Measurements from ENCODE around the gene CACNA1A. TPM values are rescaled to one million over a fixed set of nuclear protein-coding genes. Genes with fewer than 3 reads are reported as not detected.

The CACNA1A gene
- total RNA-seq, 4 donors from 2014 or later, result 1.1 TPM; not detected in 3

DNA sequence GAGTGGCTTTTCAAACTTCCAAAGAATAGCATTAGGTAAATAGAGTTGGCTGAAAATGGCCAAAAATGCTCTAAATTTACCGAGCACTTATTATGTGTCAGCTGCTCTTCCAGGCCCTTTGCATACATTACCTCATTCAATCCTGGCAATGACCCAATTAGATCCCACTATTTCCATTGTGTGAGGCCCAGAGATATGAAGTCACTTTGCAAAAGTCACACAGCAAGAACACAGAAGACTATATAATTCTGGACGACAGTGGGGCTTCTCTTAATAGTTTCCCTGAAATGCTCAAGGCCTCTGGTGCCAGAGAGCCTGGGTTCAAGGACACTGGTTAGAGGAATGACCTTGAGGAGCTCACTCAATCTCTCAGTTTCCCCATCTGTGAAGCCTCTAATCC lies 209.3 kb downstream of the CACNA1A start:
- WGBS, 2 donors, result 64 to 71% methylated on average over 2 of the region's 2 CpGs
- no peak overlapping the region for H3K27ac ChIP-seq
- H3K4me1 ChIP-seq, result peaks cover 0 to 7% (median 0%) of the 10 kb centered on the region in 3 donors
- TF ChIP-seq POLR2A (IDR thresholded peaks at IDR 0.05), result no peak
- TF ChIP-seq, protein P1, sequence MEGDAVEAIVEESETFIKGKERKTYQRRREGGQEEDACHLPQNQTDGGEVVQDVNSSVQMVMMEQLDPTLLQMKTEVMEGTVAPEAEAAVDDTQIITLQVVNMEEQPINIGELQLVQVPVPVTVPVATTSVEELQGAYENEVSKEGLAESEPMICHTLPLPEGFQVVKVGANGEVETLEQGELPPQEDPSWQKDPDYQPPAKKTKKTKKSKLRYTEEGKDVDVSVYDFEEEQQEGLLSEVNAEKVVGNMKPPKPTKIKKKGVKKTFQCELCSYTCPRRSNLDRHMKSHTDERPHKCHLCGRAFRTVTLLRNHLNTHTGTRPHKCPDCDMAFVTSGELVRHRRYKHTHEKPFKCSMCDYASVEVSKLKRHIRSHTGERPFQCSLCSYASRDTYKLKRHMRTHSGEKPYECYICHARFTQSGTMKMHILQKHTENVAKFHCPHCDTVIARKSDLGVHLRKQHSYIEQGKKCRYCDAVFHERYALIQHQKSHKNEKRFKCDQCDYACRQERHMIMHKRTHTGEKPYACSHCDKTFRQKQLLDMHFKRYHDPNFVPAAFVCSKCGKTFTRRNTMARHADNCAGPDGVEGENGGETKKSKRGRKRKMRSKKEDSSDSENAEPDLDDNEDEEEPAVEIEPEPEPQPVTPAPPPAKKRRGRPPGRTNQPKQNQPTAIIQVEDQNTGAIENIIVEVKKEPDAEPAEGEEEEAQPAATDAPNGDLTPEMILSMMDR (IDR thresholded peaks at IDR 0.05), result no peak
- no peaks in the 10 kb centered on the region for H3K36me3 ChIP-seq
- H3K4me3 ChIP-seq, result no peak overlapping the region
- intact Hi-C loops (cut with DNase I), result no loop called here
- no peak for DNase-seq
- peaks cover 0 to 44% (median 4%) of the 10 kb centered on the region in 4 donors for H3K27me3 ChIP-seq
- H3K9me3 ChIP-seq, result no peaks in the 10 kb centered on the region

DNA sequence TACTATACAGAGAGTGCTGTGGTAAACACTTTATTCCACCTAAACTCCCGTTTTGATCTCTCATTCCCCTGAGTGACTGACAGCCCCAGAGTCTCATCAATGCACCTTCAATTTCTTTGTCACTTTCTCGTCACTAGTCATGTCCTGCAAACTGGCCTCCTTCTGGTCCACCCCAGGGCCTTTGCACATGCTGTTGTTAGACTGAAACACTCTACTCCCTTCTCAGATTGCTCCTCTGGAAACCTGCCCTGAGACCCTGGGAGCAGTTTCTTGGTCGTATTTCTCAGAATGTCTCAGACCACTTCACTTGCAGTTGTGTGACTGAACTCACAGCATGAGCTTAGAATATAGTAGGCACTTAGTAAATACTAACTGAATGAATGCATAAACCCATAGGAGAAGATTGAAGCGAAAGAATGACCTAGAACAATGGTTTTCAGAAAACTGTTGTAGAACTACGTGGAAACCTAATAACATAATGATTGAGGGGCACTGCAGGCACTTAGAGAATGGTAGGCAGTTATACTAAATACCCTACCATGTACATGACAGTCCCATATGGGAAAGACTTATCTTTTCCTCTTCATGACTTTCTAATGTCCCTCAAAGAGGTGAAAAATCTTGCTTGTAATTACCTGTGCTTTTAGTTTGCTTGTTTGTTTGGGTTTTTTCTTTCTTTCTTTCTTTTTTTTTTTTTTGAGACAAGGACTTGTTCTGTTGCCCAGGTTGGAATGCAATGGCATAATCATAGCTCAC lies 211.3 kb downstream of the CACNA1A start:
- intact Hi-C loops (cut with DNase I), result no loop called here
- WGBS, 2 donors, result 52 to 61% methylated on average over 5 of the region's 5 CpGs

GRCh38 chr19:13291913-13292312 lies 214.4 kb downstream of the CACNA1A start:
- Histone ChIP-seq H3K27ac (no peak overlapping the region), H3K27me3 (no peaks in the 10 kb centered on the region), H3K4me1 (no peaks in the 10 kb centered on the region), H3K9me3 (no peaks in the 10 kb centered on the region), H3K36me3 (no peaks in the 10 kb centered on the region), H3K4me3 (no peak overlapping the region)
- intact Hi-C loops (cut with DNase I), result no loop called here
- TF ChIP-seq, protein P1 (IDR thresholded peaks at IDR 0.05), result no peak
- no peak for TF ChIP-seq POLR2A (IDR thresholded peaks at IDR 0.05)
- WGBS, 2 donors, result 80 to 82% methylated on average over 1 to 3 of the region's 3 CpGs
- no peak for DNase-seq

More for the DNA sequence above, 211.3 kb downstream of the CACNA1A start:
- Histone ChIP-seq H3K36me3 (no peaks in the 10 kb centered on the region), H3K4me1 (peaks cover 0 to 7% (median 0%) of the 10 kb centered on the region in 3 donors), H3K27me3 (peaks cover 0 to 27% (median 4%) of the 10 kb centered on the region in 4 donors), H3K4me3 (no peak overlapping the region), H3K27ac (no peak overlapping the region), H3K9me3 (no peaks in the 10 kb centered on the region)
- TF ChIP-seq, protein P1 (IDR thresholded peaks at IDR 0.05), result no peak
- no peak for TF ChIP-seq POLR2A (IDR thresholded peaks at IDR 0.05)
- no peak for DNase-seq

GRCh38 chr19:13290741-13291140 lies 215.5 kb downstream of the CACNA1A start:
- H3K4me3 ChIP-seq, result no peak overlapping the region
- intact Hi-C loops (cut with DNase I), result no loop called here
- no peaks in the 10 kb centered on the region for H3K9me3 ChIP-seq
- H3K27ac ChIP-seq, result no peak overlapping the region
- H3K4me1 ChIP-seq, result no peaks in the 10 kb centered on the region
- DNase-seq, result no peak
- no peaks in the 10 kb centered on the region for H3K36me3 ChIP-seq
- no peaks in the 10 kb centered on the region for H3K27me3 ChIP-seq
- WGBS, 2 donors, result 82% methylated on average over 4 of the region's 4 CpGs
- TF ChIP-seq, protein P1 (IDR thresholded peaks at IDR 0.05), result no peak
- TF ChIP-seq POLR2A (IDR thresholded peaks at IDR 0.05), result no peak

DNA sequence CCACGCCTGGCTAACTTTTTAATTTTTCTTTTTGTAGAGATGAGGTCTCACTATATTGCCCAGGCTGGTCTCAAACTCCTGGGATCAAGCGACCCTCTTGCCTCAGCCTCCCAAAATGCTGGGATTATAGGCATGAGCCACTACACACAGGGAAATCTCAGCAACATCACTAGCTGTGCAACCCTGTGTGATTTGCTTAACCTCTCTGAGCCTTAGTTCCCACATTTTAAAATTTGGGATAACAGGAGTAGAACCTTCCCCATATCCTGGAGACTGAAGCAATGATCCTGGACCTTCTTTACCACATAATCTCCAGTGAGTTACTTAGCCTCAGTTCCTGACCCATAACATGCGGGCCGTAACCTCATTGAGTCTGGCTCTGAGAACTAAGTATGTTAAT lies 217.0 kb downstream of the CACNA1A start:
- no peaks in the 10 kb centered on the region for H3K36me3 ChIP-seq
- TF ChIP-seq POLR2A (IDR thresholded peaks at IDR 0.05), result no peak
- TF ChIP-seq, protein P1 (IDR thresholded peaks at IDR 0.05), result no peak
- H3K9me3 ChIP-seq, result no peaks in the 10 kb centered on the region
- H3K4me3 ChIP-seq, result no peak overlapping the region
- WGBS, 2 donors, result 71 to 81% methylated on average over 3 to 4 of the region's 4 CpGs
- H3K27me3 ChIP-seq, result peaks cover 0 to 4% (median 0%) of the 10 kb centered on the region in 4 donors
- no peak overlapping the region for H3K27ac ChIP-seq
- DNase-seq, result no peak
- intact Hi-C loops (cut with DNase I), result no loop called here
- no peaks in the 10 kb centered on the region for H3K4me1 ChIP-seq

Measured in esophagus squamous epithelium (tissue), 5 donors.